Stimulated activated naive B cell treated with anti-CD40 and anti-IgM and Interleukin-4, amounts not matched to agents 10 μg/mL and 1 μg/mL and 100 μg/mL, for 72 hours (primary cell): ENCODE data around the gene TNFRSF8.

Experiments used
- ATAC-seq, 2 donors: fragments of 150-1000 bp; cut with Tn5 transposase; replicated peaks; 2 replicates each; pipeline ENCODE4 v1.10.0; 2021; ENCODE audit warnings: moderate library complexity in 1 of 2
- DNase-seq: peaks from one replicate; pipeline ENCODE4 v3.0.0; 2021
- H3K27ac Mint-ChIP-seq: one replicate; pipeline ENCODE4 v1.8.0; 2022; ENCODE audit warnings: mild to moderate bottlenecking, mixed read lengths
- H3K27me3 Mint-ChIP-seq, 2 donors: one replicate each; pipeline ENCODE4 v1.8.0; 2022; ENCODE audit warnings: mixed read lengths in 2 of 2
- H3K36me3 Mint-ChIP-seq, 2 donors: one replicate each; pipeline ENCODE4 v1.8.0; 2022; ENCODE audit warnings: mixed read lengths in 2 of 2, mild to moderate bottlenecking in 1 of 2
- H3K4me1 Mint-ChIP-seq, 2 donors: one replicate each; pipeline ENCODE4 v1.8.0; 2022; ENCODE audit warnings: mixed read lengths in 2 of 2, mild to moderate bottlenecking in 1 of 2
- H3K4me3 Mint-ChIP-seq, 2 donors: one replicate each; pipeline ENCODE4 v1.8.0; 2022; ENCODE audit warnings: mild to moderate bottlenecking in 2 of 2, mixed read lengths in 2 of 2, moderate library complexity in 1 of 2
- H3K9me3 Mint-ChIP-seq, 2 donors: one replicate each; pipeline ENCODE4 v1.8.0; 2022; ENCODE audit warnings: mixed read lengths in 2 of 2, mild to moderate bottlenecking in 1 of 2

TNFRSF8 gene

DNA sequence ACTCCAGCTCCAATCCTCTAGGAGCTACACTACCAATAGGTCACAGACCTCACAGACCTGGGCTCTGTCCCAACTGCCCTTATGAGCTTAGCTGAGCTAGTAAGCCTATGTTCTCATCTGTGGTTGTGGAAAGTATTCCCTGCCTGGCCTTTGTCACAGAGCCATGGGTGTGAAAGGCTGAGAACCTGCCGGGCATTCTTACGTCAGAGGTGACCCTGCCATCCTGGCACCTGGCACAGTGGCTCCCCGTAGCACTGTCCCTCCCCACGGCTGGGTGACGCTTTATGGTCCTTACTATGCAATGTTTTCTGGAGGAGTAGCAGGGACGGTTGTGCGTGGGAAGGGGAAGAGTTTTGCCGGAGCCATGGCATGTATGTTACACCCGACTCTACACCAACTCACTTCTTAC is 107.2 kb downstream of the TNFRSF8 start:
- Mint-ChIP-seq H3K27me3 (no peaks in the 10 kb centered on the region), H3K36me3 (peaks cover 41 to 47% of the 10 kb centered on the region in 2 donors), H3K4me3 (peak overlapping the region in 1 of 2 donors; percentile 28), H3K9me3 (peaks cover 3 to 5% of the 10 kb centered on the region in 2 donors), H3K27ac (no peak overlapping the region), H3K4me1 (peaks cover 61 to 88% of the 10 kb centered on the region in 2 donors)
- DNase-seq (no peak), ATAC-seq (no peak)

DNA sequence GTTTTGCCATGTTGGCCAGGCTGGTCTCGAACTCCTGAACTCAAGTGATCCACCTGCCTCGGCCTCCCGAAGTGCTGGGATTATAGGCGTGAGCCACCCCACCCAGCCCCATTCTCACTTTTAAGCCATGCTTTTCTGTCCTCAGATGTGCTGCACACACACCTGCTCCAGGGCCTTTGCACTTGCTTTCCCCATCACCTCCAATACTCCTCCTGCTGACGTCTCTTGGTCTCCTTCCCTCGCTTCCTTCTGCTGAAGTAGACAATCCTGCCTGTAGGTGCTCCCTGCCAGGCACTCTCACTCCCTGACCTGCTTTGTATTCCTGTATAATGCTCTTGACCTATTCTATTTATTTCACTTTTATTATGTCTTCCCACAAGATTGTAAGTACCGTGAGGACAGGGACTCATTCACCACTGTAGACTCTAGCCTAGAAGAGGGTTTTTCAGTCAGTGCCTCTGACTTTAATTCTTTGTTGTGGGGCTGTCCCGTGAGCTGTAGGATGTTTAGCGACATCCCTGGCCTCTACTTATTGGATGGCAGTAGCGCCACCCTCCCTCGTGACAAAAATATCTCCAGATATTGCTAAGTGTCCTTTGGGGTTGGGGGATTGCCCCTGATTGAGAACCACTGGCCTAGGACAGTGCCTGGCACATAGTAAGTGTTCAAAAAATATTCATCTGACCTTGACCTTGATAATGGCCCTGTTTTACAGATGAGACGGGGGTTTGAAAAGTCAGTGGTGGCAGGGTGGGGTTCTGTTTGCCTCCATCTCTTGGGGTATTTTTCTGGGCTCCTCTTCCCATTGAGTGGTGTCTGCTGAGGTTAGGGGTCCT is 108.3 kb downstream of the TNFRSF8 start:
- peak overlapping the region; percentile 75 for H3K27ac Mint-ChIP-seq
- H3K4me3 Mint-ChIP-seq: peak overlapping the region in 1 of 2 donors; percentile 50
- H3K9me3 Mint-ChIP-seq: peaks cover 3 to 5% of the 10 kb centered on the region in 2 donors
- peak in 1 of 2 donors; percentile 7 for ATAC-seq
- peaks cover 48 to 58% of the 10 kb centered on the region in 2 donors for H3K36me3 Mint-ChIP-seq
- DNase-seq: no peak
- no peaks in the 10 kb centered on the region for H3K27me3 Mint-ChIP-seq
- H3K4me1 Mint-ChIP-seq: peaks cover 63 to 91% of the 10 kb centered on the region in 2 donors

DNA sequence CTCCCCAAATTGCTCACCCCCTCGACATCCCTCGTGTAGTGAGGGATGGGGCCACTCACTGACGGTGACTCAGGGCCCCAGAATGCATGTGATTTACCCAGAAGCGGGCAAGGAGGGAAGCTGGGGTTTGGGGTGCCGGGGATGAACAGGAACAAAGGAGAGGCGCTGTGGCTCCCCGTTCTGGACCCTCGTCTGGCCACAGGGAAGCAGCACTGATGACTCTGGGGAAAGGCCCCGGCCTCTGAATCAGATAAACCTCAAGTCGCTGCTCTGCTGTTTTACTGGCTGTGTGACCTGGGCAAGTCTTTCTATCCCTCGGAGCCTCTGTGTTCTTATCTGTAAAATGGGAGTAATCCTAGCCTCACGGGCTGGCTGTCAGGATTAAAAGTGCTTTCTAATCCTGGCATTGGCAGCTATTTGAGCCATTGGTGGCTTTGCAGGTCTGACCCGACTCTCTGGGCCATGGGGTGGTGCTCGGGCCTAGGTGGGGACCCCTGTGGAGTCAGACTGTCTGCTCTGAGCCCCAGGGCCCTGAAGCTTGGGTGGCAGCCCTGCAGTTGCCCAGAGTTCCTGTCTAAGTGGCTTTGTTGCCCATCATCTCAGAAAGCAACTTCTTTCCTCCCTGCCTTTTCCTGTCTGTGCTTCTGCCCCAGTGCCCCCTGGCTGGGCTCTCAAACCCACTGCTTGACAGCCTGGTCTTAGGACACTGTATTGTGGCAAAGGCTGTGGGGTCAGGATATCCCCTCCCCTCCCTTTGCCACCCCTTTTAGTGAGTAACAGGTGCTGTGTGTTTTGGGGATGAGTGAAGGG is 109.1 kb downstream of the TNFRSF8 start:
- ATAC-seq: no peak
- DNase-seq: no peak

DNA sequence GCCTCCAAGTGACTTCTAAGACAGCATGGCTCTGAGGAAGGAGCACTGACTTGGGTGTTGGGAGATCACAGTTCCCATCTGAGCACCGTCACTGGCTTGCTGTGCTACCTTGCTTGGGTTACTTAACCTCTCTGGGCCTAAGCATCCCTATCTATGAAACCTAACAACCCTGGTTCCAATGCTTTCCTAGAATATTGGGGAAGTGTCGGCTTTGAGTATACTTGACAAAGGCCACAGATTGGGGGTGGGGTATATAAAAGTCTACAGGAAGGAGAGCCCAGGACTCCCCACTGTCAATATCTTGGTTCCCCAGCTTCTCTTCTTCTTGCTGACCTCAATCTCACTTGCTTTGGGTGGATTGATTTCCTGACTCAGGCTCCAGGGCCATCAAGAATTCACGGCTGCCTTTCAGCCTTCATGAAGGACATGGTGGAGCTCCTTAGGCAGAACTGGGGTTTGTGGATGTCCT is 110.0 kb downstream of the TNFRSF8 start:
- H3K4me3 Mint-ChIP-seq: peak overlapping the region in 1 of 2 donors; percentile 19

More for the DNA sequence above, 109.1 kb downstream of the TNFRSF8 start:
- H3K27ac Mint-ChIP-seq: peak overlapping the region; percentile 77
- H3K4me3 Mint-ChIP-seq: peak overlapping the region; percentile 5 to 50
- H3K9me3 Mint-ChIP-seq: peaks cover 3 to 5% of the 10 kb centered on the region in 2 donors
- H3K27me3 Mint-ChIP-seq: no peaks in the 10 kb centered on the region
- H3K36me3 Mint-ChIP-seq: peaks cover 50 to 61% of the 10 kb centered on the region in 2 donors
- peaks cover 65 to 91% of the 10 kb centered on the region in 2 donors for H3K4me1 Mint-ChIP-seq

DNA sequence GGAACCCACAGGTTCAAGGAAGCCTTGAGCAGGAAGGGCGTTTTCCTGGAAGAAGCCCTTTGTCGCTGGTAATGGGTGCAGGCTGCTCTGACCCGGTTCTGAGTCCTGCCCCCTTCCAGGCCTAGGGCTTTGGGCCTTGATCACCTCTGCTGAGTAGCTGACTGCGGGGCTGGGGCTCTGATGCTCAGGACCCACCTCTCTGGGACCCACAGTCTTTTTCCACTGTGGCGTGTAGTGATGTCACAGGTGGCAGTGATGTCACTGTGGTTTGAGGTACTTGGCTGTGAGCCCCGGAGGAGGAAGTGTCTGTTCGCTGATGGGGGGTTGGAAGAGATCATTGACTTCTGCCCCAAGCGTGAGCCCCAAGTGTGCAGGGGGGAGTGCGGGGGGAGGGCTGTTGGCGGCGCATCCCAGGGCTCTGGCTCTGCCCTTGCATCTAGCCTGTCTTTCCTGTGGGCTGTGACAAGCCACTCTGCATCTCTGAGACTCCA is 110.6 kb downstream of the TNFRSF8 start:
- ATAC-seq: peak; percentile 70 to 79
- H3K27ac Mint-ChIP-seq: peak overlapping the region; percentile 87
- H3K36me3 Mint-ChIP-seq: peaks cover 55 to 61% of the 10 kb centered on the region in 2 donors
- H3K4me3 Mint-ChIP-seq: peak overlapping the region; percentile 63 to 70
- DNase-seq: peak; percentile 36
- H3K9me3 Mint-ChIP-seq: peaks cover 3 to 5% of the 10 kb centered on the region in 2 donors
- peaks cover 67 to 91% of the 10 kb centered on the region in 2 donors for H3K4me1 Mint-ChIP-seq
- H3K27me3 Mint-ChIP-seq: no peaks in the 10 kb centered on the region

More for the DNA sequence above, 110.0 kb downstream of the TNFRSF8 start:
- Mint-ChIP-seq H3K9me3 (peaks cover 3 to 5% of the 10 kb centered on the region in 2 donors), H3K27me3 (no peaks in the 10 kb centered on the region), H3K36me3 (peaks cover 53 to 58% of the 10 kb centered on the region in 2 donors), H3K4me1 (peaks cover 65 to 91% of the 10 kb centered on the region in 2 donors), H3K27ac (no peak overlapping the region)
- ATAC-seq: no peak
- DNase-seq: no peak

DNA sequence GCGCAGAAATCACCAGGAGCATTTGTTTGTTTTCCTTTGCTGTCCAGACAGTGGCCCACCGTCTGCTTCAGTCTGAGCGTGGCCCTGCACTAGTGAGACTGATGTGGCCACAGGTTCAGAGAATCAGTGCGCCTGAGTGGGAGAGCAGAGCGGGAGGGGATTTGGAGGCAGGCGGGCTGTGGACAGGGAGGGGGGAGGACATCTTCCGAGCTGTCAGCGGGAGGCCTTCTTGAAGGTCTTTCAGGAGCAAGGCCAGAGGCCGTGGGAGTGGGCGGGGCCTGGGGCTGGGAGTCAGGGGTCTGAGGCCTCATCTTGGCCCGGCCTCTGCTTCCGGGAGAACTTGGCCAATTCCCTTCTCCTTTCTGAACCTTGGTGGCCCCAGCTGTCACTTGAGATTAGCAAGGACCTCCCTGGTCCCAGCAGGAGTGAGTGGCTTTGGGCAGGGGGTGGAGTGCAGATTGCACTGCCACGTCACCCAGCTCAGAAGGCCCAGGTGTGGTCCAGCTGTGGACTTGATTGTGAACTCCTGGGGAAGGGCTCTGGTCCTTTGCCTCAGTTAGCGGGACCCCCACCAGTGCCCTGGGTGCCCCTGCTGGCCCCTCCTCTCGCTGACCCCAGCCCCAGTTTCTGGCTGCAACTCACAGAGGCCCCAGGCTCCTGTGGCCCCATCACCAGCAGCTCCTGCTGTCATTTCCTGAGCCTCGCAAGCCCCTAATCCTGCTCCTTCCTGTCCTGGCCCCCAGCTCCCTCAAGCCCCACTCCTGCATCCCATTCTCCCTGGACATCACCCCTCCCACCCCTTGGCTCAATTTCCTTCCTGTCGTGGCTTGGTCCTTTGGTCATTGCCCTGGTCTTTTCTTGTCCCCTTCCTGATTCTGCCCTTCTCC is 112.1 kb downstream of the TNFRSF8 start:
- peaks cover 43 to 57% of the 10 kb centered on the region in 2 donors for H3K36me3 Mint-ChIP-seq
- H3K27ac Mint-ChIP-seq: peak overlapping the region; percentile 75
- no peak overlapping the region for H3K4me3 Mint-ChIP-seq
- H3K27me3 Mint-ChIP-seq: no peaks in the 10 kb centered on the region
- H3K4me1 Mint-ChIP-seq: peaks cover 68 to 91% of the 10 kb centered on the region in 2 donors
- DNase-seq (no peak), ATAC-seq (no peak)
- peaks cover 3 to 5% of the 10 kb centered on the region in 2 donors for H3K9me3 Mint-ChIP-seq

DNA sequence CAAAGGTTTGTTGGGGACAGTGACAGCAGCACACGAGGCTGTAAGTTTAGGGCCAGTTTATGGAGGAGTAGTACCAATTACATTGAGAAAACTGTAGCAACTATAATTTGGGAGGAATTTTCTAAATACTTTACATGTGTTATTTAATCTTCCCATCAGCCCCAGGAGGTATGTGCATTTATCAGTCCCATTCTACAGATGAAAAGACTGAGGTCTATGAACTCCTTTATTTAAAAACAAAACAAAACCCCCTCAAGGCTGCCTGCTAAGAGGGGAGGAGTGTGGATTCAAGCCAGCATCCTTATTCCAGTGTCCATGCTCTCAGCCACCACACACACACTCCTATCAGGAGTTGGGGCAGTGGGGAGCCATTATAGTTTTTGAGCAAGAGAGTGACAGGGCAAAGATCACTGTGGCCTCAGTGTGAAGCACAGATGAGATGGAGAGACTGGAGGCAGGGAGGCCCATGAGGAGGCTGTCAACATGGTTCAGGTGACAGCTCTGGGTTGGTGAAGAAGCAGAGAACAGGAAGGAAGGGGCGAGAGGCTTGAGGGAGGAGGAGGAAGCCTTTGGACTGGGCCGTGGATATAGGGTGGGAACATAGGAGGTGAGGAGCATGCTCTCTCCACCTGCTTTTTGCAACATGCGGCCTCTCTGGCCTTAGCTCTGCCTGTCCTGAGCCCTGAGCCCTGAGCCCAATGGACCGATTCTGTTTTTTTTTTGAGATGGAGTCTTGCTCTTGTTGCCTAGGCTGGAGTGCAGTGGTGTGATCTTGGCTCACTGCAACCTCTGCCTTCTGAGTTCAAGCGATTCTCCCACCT is 113.4 kb downstream of the TNFRSF8 start:
- Mint-ChIP-seq H3K4me1 (peaks cover 64 to 89% of the 10 kb centered on the region in 2 donors), H3K9me3 (peaks cover 0 to under 1% of the 10 kb centered on the region in 2 donors)
- ATAC-seq: no peak

DNA sequence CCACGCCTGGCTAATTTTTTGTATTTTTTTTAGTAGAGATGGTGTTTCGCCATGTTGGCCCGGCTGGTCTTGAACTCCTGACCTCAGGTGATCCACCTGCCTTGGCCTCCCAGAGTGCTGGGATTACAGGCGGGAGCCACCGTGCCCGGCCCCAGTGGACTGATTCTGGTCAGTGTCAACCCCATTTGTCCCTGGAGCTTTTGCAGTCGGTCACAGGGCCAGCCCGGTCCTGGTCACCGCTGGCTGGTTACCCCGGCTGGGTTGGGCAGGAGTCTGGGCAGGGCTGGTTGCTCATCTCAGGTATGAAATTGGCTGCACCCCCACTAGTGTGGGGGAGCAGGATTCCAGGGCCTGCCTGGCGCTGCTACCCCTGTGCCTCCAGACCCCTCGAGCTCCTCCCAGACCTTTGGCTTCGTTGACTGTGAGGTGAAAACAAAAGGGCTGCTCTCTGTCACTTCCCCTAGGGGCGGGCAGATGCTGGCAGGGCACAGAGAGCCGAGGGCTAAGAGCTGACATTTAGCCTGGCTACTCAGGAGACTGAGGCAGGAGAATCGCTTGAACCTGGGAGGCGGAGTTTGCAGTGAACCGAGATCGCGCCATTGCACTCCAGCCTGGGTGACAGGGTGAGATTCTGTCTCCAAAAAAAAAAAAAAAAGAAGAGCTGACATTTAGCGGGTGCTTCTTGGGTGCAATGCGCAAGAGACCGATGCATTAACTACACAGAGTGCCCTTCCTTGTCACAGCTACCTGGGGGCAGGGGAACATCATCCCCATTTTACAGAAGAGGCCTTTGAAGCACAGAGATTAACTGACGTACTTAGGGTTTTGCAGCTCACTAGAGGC is 114.3 kb downstream of the TNFRSF8 start:
- Mint-ChIP-seq H3K4me3 (peak overlapping the region in 1 of 2 donors; percentile 49), H3K4me1 (peaks cover 61 to 89% of the 10 kb centered on the region in 2 donors), H3K9me3 (no peaks in the 10 kb centered on the region), H3K36me3 (peaks cover 34 to 53% of the 10 kb centered on the region in 2 donors), H3K27me3 (no peaks in the 10 kb centered on the region), H3K27ac (peak overlapping the region; percentile 51)
- DNase-seq (no peak), ATAC-seq (no peak)

More for the DNA sequence above, 113.4 kb downstream of the TNFRSF8 start:
- Mint-ChIP-seq H3K27ac (no peak overlapping the region), H3K4me3 (peak overlapping the region in 1 of 2 donors; percentile 7), H3K27me3 (no peaks in the 10 kb centered on the region), H3K36me3 (peaks cover 37 to 53% of the 10 kb centered on the region in 2 donors)
- no peak for DNase-seq

DNA sequence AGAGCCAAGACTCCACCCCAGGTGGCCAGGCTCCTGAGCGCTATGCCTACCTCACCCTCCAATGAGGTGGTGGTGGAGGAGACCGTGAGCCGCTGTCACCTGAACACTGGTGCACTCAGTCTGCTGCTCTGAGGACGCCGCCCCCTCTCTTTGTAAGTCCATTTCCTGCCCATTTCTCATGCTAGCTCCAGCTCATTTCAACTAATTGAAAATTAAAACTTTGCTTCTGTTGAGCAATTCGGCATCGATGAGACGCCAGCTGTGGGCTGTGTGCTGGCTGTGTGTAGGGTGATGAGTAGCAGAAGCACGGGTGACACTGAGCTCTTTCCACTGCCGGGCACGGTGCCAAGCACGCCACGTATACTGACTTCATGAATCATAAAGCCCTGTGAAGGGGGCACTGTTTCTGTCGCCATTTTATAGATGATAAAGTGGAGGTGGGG is 114.9 kb downstream of the TNFRSF8 start:
- H3K27me3 Mint-ChIP-seq: no peaks in the 10 kb centered on the region
- H3K36me3 Mint-ChIP-seq: peaks cover 38 to 57% of the 10 kb centered on the region in 2 donors
- peak overlapping the region; percentile 15 to 49 for H3K4me3 Mint-ChIP-seq
- H3K27ac Mint-ChIP-seq: no peak overlapping the region
- no peaks in the 10 kb centered on the region for H3K9me3 Mint-ChIP-seq
- H3K4me1 Mint-ChIP-seq: peaks cover 61 to 89% of the 10 kb centered on the region in 2 donors
- ATAC-seq (peak in 1 of 2 donors; percentile 16), DNase-seq (no peak)

DNA sequence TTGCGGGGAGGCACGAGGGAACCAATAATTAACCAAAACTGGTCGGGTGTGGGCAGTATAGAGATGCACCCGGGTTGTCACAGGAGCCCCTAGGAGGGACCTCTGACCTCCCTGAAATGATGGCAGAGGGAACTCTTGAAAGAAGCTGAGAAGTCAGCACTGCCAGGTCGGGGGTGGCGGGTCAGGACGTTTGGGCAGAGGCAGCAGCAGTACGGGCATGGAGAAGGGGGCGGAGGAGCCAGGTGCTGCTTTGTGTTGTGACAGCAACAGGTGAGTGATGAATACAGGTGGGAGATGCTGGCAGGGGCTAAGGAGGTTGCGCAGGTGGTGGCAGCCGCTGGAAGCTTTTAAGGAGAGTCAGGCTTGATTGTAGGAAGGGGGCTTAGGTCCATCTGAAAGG is 115.4 kb downstream of the TNFRSF8 start:
- DNase-seq (no peak), ATAC-seq (no peak)
- Mint-ChIP-seq H3K9me3 (no peaks in the 10 kb centered on the region), H3K4me3 (peak overlapping the region; percentile 15 to 49), H3K27ac (no peak overlapping the region), H3K27me3 (no peaks in the 10 kb centered on the region), H3K36me3 (peaks cover 37 to 54% of the 10 kb centered on the region in 2 donors), H3K4me1 (peaks cover 61 to 87% of the 10 kb centered on the region in 2 donors)

DNA sequence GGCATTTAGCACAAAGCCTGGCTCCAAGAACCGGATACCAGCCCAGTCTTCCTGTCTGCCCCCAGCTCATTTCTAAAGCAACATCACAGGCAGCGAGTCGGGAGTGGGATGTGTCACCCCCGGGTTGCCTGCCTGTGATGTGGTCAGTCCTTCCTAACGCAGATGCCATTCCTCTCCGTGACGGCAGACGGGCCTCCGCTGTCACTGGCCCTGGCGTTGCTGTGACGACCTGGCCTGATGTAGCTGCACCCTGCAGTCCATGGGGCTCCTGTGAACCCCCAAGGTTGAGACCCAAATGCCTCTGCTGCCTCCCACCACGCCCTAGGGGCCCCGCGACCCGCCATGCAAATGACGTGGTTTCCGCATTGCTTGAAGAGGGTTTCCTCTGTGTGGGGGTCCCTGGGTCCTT is 116.0 kb downstream of the TNFRSF8 start:
- H3K36me3 Mint-ChIP-seq: peaks cover 34 to 51% of the 10 kb centered on the region in 2 donors
- DNase-seq: no peak
- peak; percentile 42 to 48 for ATAC-seq
- no peak overlapping the region for H3K27ac Mint-ChIP-seq
- no peaks in the 10 kb centered on the region for H3K27me3 Mint-ChIP-seq
- peaks cover 59 to 87% of the 10 kb centered on the region in 2 donors for H3K4me1 Mint-ChIP-seq
- H3K9me3 Mint-ChIP-seq: no peaks in the 10 kb centered on the region
- H3K4me3 Mint-ChIP-seq: peak overlapping the region in 1 of 2 donors; percentile 4

DNA sequence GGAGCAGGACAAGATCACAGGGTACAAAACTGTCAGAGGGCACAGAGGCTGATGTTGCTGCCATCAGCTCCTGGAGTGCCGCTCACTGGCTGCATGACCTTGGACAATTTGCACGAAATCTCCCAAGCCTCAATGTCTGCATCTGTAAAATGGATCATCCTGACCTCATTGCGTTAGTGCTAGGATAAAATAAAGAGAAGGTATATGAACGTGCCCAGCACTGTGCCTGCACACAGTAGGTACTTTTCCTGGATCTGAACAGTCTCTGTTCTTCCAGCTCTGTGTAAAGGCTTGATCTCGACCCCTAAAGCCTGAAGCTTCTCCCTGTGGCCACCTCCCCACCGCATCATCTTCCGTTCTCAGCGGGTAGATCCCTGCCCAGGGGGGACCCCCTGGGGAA is 116.6 kb downstream of the TNFRSF8 start:
- Mint-ChIP-seq H3K4me1 (peaks cover 61 to 87% of the 10 kb centered on the region in 2 donors), H3K27ac (no peak overlapping the region), H3K36me3 (peaks cover 39 to 52% of the 10 kb centered on the region in 2 donors), H3K9me3 (no peaks in the 10 kb centered on the region), H3K27me3 (no peaks in the 10 kb centered on the region), H3K4me3 (no peak overlapping the region)
- no peak for ATAC-seq
- no peak for DNase-seq
